GM23338 (cell line): Measurements from ENCODE around the gene AP1G2. TPM values are rescaled to one million over a fixed set of nuclear protein-coding genes. Genes with fewer than 3 reads are reported as not detected.

ENCODE experiments used
- ATAC-seq: fragments of 200-7000 bp; cut with Tn5 transposase; 3 replicates; pipeline ENCODE4 v1.9.1; 2020
- DNase-seq: peaks from one replicate; pipeline ENCODE4 v3.0.0-alpha.2; 2015; ENCODE audit warnings: low spot score
- H2AFZ ChIP-seq: fragments of 200-600 bp; sonication (generic); 2 replicates; pipeline ENCODE4 v1.8.0; 2016; ENCODE audit warnings: antibody characterized with exemption, mild to moderate bottlenecking, moderate library complexity
- H3F3A ChIP-seq: fragments of 200-600 bp; sonication (generic); replicated peaks from 2 replicates; pipeline ENCODE4 v1.8.0; 2017; ENCODE audit warnings: antibody characterized with exemption, mixed run types, low read depth
- H3K27ac ChIP-seq: fragments of 200-600 bp; sonication (generic); 2 replicates; pipeline ENCODE4 v1.6.1; 2016; ENCODE audit warnings: low read depth
- H3K27me3 ChIP-seq: fragments of 200-600 bp; sonication (generic); 2 replicates; pipeline ENCODE4 v1.8.0; 2016; ENCODE audit warnings: mild to moderate bottlenecking, mixed run types, moderate library complexity; ENCODE audit not compliant: insufficient read depth
- H3K36me3 ChIP-seq: fragments of 200-600 bp; sonication (generic); 2 replicates; pipeline ENCODE4 v1.8.0; 2016; ENCODE audit warnings: mild to moderate bottlenecking; ENCODE audit not compliant: insufficient read depth
- H3K4me1 ChIP-seq: fragments of 200-600 bp; sonication (generic); 2 replicates; pipeline ENCODE4 v1.8.0; 2016; ENCODE audit warnings: mild to moderate bottlenecking, moderate library complexity; ENCODE audit not compliant: insufficient read depth
- H3K4me2 ChIP-seq: fragments of 200-600 bp; sonication (generic); 2 replicates; pipeline ENCODE4 v1.7.1; 2017; ENCODE audit warnings: mixed run types
- H3K4me3 ChIP-seq: fragments of 200-600 bp; sonication (generic); 2 replicates; pipeline ENCODE4 v1.6.1; 2016; ENCODE audit warnings: mixed run types
- H3K79me2 ChIP-seq: fragments of 200-600 bp; sonication (generic); replicated peaks from 2 replicates; pipeline ENCODE4 v1.8.0; 2017; ENCODE audit warnings: mild to moderate bottlenecking; ENCODE audit not compliant: insufficient read depth
- H3K9me2 ChIP-seq: fragments of 200-600 bp; sonication (generic); 2 replicates; pipeline ENCODE4 v1.8.0; 2017; ENCODE audit not compliant: insufficient read depth
- H4K20me1 ChIP-seq: fragments of 200-600 bp; sonication (generic); replicated peaks from 2 replicates; pipeline ENCODE4 v1.8.0; 2017; ENCODE audit warnings: mild to moderate bottlenecking; ENCODE audit not compliant: insufficient read depth
- H3K27ac Mint-ChIP-seq: 2 replicates; pipeline ENCODE4 v1.8.0; 2020; ENCODE audit warnings: inconsistent platforms, mild to moderate bottlenecking, moderate library complexity, mixed read lengths
- H3K27me3 Mint-ChIP-seq: 3 replicates; pipeline ENCODE4 v1.8.0; 2022; ENCODE audit warnings: low read depth, mild to moderate bottlenecking, moderate library complexity, mixed read lengths, inconsistent platforms; ENCODE audit not compliant: insufficient read depth, poor library complexity
- H3K36me3 Mint-ChIP-seq: 3 replicates; pipeline ENCODE4 v1.8.0; 2021; ENCODE audit warnings: low read depth, mild to moderate bottlenecking, inconsistent platforms, moderate library complexity, mixed read lengths
- H3K4me1 Mint-ChIP-seq: 3 replicates; pipeline ENCODE4 v1.8.0; 2020; ENCODE audit warnings: mild to moderate bottlenecking, inconsistent platforms, mixed read lengths
- H3K4me3 Mint-ChIP-seq: 3 replicates; pipeline ENCODE4 v1.8.0; 2021; ENCODE audit warnings: moderate library complexity, mild to moderate bottlenecking, inconsistent platforms, mixed read lengths
- H3K9me3 Mint-ChIP-seq: 3 replicates; pipeline ENCODE4 v1.8.0; 2020; ENCODE audit warnings: moderate library complexity, mild to moderate bottlenecking, inconsistent platforms, mixed read lengths
- CREB1 ChIP-seq: fragments of 250-450 bp; sonication (Bioruptor Pico); IDR thresholded peaks from 2 replicates; pipeline ENCODE4 v1.5.0; 2020; ENCODE audit warnings: low read depth, mild to moderate bottlenecking, moderate library complexity
- ETS1 ChIP-seq: IDR thresholded peaks from 2 replicates; pipeline ENCODE4 v1.6.1; 2016; ENCODE audit warnings: antibody characterized with exemption
- EZH2 ChIP-seq: fragments of 200-600 bp; sonication (generic); IDR thresholded peaks from one replicate; pipeline ENCODE4 v1.8.0; 2017; ENCODE audit warnings: antibody characterized with exemption, mild to moderate bottlenecking, low read depth; ENCODE audit not compliant: unreplicated experiment
- EZH2phosphoT487 ChIP-seq: fragments of 200-600 bp; sonication (generic); IDR thresholded peaks from one replicate; pipeline ENCODE4 v1.8.1; 2018; ENCODE audit warnings: antibody characterized with exemption; ENCODE audit not compliant: unreplicated experiment
- JUNB ChIP-seq: IDR thresholded peaks from one replicate; pipeline ENCODE4 v1.6.1; 2016; ENCODE audit warnings: antibody characterized with exemption; ENCODE audit not compliant: unreplicated experiment
- NANOG ChIP-seq: IDR thresholded peaks from 2 replicates; pipeline ENCODE4 v1.6.1; 2016; ENCODE audit warnings: antibody characterized with exemption, borderline replicate concordance
- POLR2AphosphoS5 ChIP-seq: IDR thresholded peaks from 2 replicates; pipeline ENCODE4 v1.6.1; 2016; ENCODE audit warnings: antibody characterized with exemption, low read depth
- STAT1 ChIP-seq: IDR thresholded peaks from one replicate; pipeline ENCODE4 v1.6.1; 2016; ENCODE audit warnings: antibody characterized with exemption; ENCODE audit not compliant: unreplicated experiment
- ZNF114 ChIP-seq: fragments of 250-450 bp; sonication (Bioruptor Pico); IDR thresholded peaks from 2 replicates; pipeline ENCODE4 v1.5.0; 2020; ENCODE audit warnings: mild to moderate bottlenecking, moderate library complexity
- ZNF331 ChIP-seq: fragments of 250-450 bp; sonication (Bioruptor Pico); IDR thresholded peaks from 2 replicates; pipeline ENCODE4 v1.5.0; 2020; ENCODE audit warnings: low read depth, mild to moderate bottlenecking, moderate library complexity
- ZNF462 ChIP-seq: fragments of 250-450 bp; sonication (Bioruptor Pico); IDR thresholded peaks from 2 replicates; pipeline ENCODE4 v1.5.0; 2020; ENCODE audit warnings: mild to moderate bottlenecking, moderate library complexity
- polyA plus RNA-seq: library from polyadenylated mRNA; unstranded; fragments of >200 nt; fragmentation: Nextera tagmentation; extraction: Ambion mirVana; gene quantifications from 2 replicates; pipeline ENCODE4 v1.2.1, GENCODE V29; 2016
- total RNA-seq: library from RNA; depleted of rRNA; stranded (reverse); fragments of >200 nt; shearing (Covaris generic); gene quantifications from 2 replicates; pipeline ENCODE4 v1.2.3, GENCODE V29; 2014
- TF ChIP-seq, protein P1 (sequence below), 2 experiments: fragments of 200-600 bp in 1 of 2; sonication (generic) in 1 of 2; conservative IDR thresholded peaks; 2 replicates each; pipeline versions ENCODE4 v1.5.1 to v1.6.1; 2016 to 2017; ENCODE audit warnings: antibody characterized with exemption in 2 of 2, low read depth in 2 of 2, mild to moderate bottlenecking in 2 of 2, moderate library complexity in 1 of 2
- TF ChIP-seq, protein P2 (sequence below): IDR thresholded peaks from one replicate; pipeline ENCODE4 v1.6.1; 2018; ENCODE audit warnings: antibody characterized with exemption; ENCODE audit not compliant: unreplicated experiment

AP1G2 gene
- total and polyA plus RNA-seq, 2 experiments from 2014 or later: 55.3 to 63.5 TPM

DNA sequence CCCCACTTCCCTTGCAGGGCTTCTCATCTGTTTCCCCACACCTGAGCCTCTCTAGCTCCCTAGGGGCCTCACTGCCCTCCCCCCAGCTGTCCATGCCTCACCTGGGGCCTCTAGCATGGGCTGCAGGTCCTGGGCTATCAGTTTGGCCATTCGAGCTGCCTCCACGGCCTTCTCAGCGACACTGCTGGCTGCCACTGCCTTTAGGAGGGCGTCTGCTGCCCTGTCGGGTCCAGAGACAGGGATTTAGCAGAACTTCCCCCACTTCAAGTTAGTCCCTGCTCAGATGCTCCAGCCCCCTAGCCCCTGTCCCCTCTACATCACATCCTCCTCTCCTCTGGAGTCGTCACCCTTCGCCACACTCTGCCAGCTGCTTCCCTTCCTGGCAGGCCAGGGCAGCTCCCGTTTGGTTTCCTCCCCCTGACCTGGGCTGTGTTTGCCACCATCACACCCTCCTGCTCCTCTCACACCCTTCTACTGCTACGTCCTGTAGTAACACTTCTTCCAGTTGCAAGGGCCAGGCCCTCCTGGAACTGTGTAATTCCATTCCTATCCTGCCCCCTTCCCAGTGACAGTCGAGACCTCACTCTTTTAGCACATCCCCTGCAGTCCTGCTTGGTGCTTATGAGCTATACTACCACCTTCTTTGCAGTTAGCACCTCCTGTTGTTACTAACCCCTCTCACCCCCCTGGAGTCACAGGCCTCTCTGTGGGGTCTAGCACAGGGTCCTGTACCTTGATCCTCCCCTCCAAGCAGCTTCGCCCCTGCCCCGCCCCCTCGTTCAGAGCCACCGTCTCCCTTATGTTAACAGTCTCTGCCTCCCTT is 4.3 kb upstream of the AP1G2 start:
- Histone ChIP-seq H2AFZ (no peak overlapping the region), H3K79me2 (peaks cover 10% of the 10 kb centered on the region), H4K20me1 (peaks cover 18% of the 10 kb centered on the region), H3K27me3 (peaks cover 24% of the 10 kb centered on the region), H3K27ac (no peak overlapping the region), H3F3A (peaks cover 17% of the 10 kb centered on the region), H3K36me3 (no peaks in the 10 kb centered on the region), H3K9me2 (no peaks in the 10 kb centered on the region), H3K4me2 (no peak overlapping the region), H3K4me1 (peaks cover 21% of the 10 kb centered on the region), H3K4me3 (no peak overlapping the region)
- Mint-ChIP-seq H3K27me3 (peaks cover 39% of the 10 kb centered on the region), H3K27ac (peak overlapping the region; percentile 50; the same call in 1 of the 2 replicates), H3K4me3 (no peak overlapping the region; the same call in 2 of the 3 replicates), H3K9me3 (peaks cover 4% of the 10 kb centered on the region), H3K36me3 (peaks cover 29% of the 10 kb centered on the region), H3K4me1 (peaks cover 55% of the 10 kb centered on the region)
- TF ChIP-seq, protein P1, sequence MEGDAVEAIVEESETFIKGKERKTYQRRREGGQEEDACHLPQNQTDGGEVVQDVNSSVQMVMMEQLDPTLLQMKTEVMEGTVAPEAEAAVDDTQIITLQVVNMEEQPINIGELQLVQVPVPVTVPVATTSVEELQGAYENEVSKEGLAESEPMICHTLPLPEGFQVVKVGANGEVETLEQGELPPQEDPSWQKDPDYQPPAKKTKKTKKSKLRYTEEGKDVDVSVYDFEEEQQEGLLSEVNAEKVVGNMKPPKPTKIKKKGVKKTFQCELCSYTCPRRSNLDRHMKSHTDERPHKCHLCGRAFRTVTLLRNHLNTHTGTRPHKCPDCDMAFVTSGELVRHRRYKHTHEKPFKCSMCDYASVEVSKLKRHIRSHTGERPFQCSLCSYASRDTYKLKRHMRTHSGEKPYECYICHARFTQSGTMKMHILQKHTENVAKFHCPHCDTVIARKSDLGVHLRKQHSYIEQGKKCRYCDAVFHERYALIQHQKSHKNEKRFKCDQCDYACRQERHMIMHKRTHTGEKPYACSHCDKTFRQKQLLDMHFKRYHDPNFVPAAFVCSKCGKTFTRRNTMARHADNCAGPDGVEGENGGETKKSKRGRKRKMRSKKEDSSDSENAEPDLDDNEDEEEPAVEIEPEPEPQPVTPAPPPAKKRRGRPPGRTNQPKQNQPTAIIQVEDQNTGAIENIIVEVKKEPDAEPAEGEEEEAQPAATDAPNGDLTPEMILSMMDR (conservative IDR thresholded peaks at IDR 0.05; ENCODE audit: low read depth in 2 of 2): no peak
- TF ChIP-seq ZNF114 (CRISPR knock-in tag): no peak
- TF ChIP-seq ZNF462 (CRISPR knock-in tag): no peak
- TF ChIP-seq CREB1 (CRISPR knock-in tag): no peak
- no peak for TF ChIP-seq ZNF331
- no peak for TF ChIP-seq POLR2AphosphoS5
- no peak for TF ChIP-seq STAT1
- no peak for TF ChIP-seq JUNB
- TF ChIP-seq, protein P2, sequence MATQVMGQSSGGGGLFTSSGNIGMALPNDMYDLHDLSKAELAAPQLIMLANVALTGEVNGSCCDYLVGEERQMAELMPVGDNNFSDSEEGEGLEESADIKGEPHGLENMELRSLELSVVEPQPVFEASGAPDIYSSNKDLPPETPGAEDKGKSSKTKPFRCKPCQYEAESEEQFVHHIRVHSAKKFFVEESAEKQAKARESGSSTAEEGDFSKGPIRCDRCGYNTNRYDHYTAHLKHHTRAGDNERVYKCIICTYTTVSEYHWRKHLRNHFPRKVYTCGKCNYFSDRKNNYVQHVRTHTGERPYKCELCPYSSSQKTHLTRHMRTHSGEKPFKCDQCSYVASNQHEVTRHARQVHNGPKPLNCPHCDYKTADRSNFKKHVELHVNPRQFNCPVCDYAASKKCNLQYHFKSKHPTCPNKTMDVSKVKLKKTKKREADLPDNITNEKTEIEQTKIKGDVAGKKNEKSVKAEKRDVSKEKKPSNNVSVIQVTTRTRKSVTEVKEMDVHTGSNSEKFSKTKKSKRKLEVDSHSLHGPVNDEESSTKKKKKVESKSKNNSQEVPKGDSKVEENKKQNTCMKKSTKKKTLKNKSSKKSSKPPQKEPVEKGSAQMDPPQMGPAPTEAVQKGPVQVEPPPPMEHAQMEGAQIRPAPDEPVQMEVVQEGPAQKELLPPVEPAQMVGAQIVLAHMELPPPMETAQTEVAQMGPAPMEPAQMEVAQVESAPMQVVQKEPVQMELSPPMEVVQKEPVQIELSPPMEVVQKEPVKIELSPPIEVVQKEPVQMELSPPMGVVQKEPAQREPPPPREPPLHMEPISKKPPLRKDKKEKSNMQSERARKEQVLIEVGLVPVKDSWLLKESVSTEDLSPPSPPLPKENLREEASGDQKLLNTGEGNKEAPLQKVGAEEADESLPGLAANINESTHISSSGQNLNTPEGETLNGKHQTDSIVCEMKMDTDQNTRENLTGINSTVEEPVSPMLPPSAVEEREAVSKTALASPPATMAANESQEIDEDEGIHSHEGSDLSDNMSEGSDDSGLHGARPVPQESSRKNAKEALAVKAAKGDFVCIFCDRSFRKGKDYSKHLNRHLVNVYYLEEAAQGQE: no peak
- TF ChIP-seq EZH2phosphoT487: no peak
- TF ChIP-seq EZH2: no peak
- no peak for TF ChIP-seq ETS1
- no peak for TF ChIP-seq NANOG
- DNase-seq (no peak), ATAC-seq (no peak)
